ENCODE results near the gene ZNF565. TPM values are rescaled to one million over a fixed set of nuclear protein-coding genes. Genes with fewer than 3 reads are reported as not detected.
A peak's percentile ranks its signal among the peaks of the same experiment; 100 is the strongest.

The ZNF565 gene
- total and polyA plus RNA-seq, 10 of the 15 experiments (the other 5 are each of a cell fraction or from before 2014, with no cell fraction given): 0.72 to 2.2 (median 1.8) TPM

DNA sequence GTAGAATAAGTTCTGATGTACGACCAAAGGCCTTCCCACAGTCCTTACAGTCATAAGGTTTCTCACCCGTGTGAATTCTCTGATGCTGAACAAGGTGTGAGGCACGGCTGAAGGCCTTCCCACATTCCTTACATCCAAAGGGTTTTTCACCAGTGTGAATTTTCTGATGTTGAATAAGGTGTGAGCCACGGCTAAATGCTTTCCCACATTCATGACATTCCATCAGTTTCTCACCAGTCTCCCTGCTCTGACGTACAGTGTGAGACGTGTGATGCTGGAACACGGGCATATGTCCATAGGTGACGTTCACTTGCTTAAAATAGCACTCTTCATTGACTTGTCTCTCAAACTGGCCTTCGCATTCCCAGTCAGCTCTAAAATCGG, 31.2 kb downstream of the ZNF565 start:
- H3K79me2 ChIP-seq (ENCODE audit: control insufficient read depth, insufficient read depth, low read length): no peaks in the 10 kb centered on the region
- DNase-seq (ENCODE audit: low read depth, low spot score) (no peak), ATAC-seq (no peak), FAIRE-seq (no peak)
- no TSS peak for BruUV-seq (replicated peaks)
- intact Hi-C loops (cut with micrococcal nuclease; ENCODE audit: unreplicated experiment): no loop called here
- no peaks in the 10 kb centered on the region for H3K9me3 ChIP-seq (replicated peaks; ENCODE audit: control insufficient read depth, insufficient read depth, low read length)
- H4K20me1 ChIP-seq (ENCODE audit: control insufficient read depth, insufficient read depth): no peaks in the 10 kb centered on the region
- ChIA-PET CTCF (no interaction called here), POLR2A (no interaction called here), RAD21 (ENCODE audit: unreplicated experiment) (no interaction called here), SMC1A (ENCODE audit: uncharacterized antibody, unreplicated experiment) (no interaction called here)
- no peak overlapping the region for H3K27ac ChIP-seq (ENCODE audit: control insufficient read depth, insufficient read depth)
- no peak for TF ChIP-seq ZZZ3 (IDR thresholded peaks at IDR 0.05; ENCODE audit: control insufficient read depth, insufficient read length, low read depth)
- no peak for TF ChIP-seq ZNF384 (IDR thresholded peaks at IDR 0.05; ENCODE audit: borderline replicate concordance, low read depth, low read length)
- TF ChIP-seq, protein P1, sequence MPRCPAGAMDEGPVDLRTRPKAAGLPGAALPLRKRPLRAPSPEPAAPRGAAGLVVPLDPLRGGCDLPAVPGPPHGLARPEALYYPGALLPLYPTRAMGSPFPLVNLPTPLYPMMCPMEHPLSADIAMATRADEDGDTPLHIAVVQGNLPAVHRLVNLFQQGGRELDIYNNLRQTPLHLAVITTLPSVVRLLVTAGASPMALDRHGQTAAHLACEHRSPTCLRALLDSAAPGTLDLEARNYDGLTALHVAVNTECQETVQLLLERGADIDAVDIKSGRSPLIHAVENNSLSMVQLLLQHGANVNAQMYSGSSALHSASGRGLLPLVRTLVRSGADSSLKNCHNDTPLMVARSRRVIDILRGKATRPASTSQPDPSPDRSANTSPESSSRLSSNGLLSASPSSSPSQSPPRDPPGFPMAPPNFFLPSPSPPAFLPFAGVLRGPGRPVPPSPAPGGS (IDR thresholded peaks at IDR 0.05; ENCODE audit: borderline replicate concordance, insufficient read depth, low read depth, low read length, poor library complexity, severe bottlenecking): no peak
- TF ChIP-seq ZNF24 (IDR thresholded peaks at IDR 0.05): peak; percentile 4; the same call in 1 of the 2 replicates
- no peak for TF ChIP-seq ZNF622 (IDR thresholded peaks at IDR 0.05)
- no peak for TF ChIP-seq E2F4 (IDR thresholded peaks at IDR 0.05; ENCODE audit: low read depth, low read length)
- TF ChIP-seq RB1 (IDR thresholded peaks at IDR 0.05; ENCODE audit: borderline replicate concordance): no peak
- TF ChIP-seq SP1 (IDR thresholded peaks at IDR 0.05; ENCODE audit: low read depth, low read length): no peak
- no peak for TF ChIP-seq TCF3 (IDR thresholded peaks at IDR 0.05; ENCODE audit: borderline replicate concordance, insufficient read depth, low read depth, low read length)
- no peaks in the 10 kb centered on the region for H3K27me3 ChIP-seq (replicated peaks in 1 of 2; ENCODE audit: control insufficient read depth in 2 of 2, insufficient read depth in 2 of 2, low read length in 1 of 2)
- no peaks in the 10 kb centered on the region for H3K4me1 ChIP-seq (ENCODE audit: control insufficient read depth, insufficient read depth, low read length)
- H3K36me3 ChIP-seq (ENCODE audit: control insufficient read depth in 2 of 2, insufficient read depth in 2 of 2, low read length in 1 of 2): peaks cover 0 to 3% of the 10 kb centered on the region in 2 experiments; a peak in 1 of 4 replicates
- no peak overlapping the region for H3K4me3 ChIP-seq
- no peak overlapping the region for H2AFZ ChIP-seq (ENCODE audit: control insufficient read depth, low read depth, low read length)
- in situ Hi-C loops (cut with MboI): no loop called here
- H3K9ac ChIP-seq (ENCODE audit: control insufficient read depth, insufficient read depth, low read length): no peak overlapping the region
- WGBS (ENCODE audit: insufficient coverage, insufficient replicate concordance, low lambda C conversion rate, missing lambda C conversion rate): 89% methylated on average over 10 of the region's 10 CpGs
- no peak overlapping the region for H3K4me2 ChIP-seq (ENCODE audit: control insufficient read depth, insufficient read depth)
